Cortex of kidney (tissue), 1 donor: Measurements from ENCODE around the gene EPHA2.
A peak's percentile ranks its signal among the peaks of the same experiment; 100 is the strongest.

Experiments
- DNase-seq: peaks from one replicate; lab custom pipeline; 2025; lab: John Stamatoyannopoulos, UW

EPHA2 gene

GRCh38 chr1:16149702-16150488 lies 6.0 kb downstream of the EPHA2 start:
- DNase-seq = no peak

GRCh38 chr1:16149146-16149545 lies 6.7 kb downstream of the EPHA2 start:
- no peak for DNase-seq

DNA sequence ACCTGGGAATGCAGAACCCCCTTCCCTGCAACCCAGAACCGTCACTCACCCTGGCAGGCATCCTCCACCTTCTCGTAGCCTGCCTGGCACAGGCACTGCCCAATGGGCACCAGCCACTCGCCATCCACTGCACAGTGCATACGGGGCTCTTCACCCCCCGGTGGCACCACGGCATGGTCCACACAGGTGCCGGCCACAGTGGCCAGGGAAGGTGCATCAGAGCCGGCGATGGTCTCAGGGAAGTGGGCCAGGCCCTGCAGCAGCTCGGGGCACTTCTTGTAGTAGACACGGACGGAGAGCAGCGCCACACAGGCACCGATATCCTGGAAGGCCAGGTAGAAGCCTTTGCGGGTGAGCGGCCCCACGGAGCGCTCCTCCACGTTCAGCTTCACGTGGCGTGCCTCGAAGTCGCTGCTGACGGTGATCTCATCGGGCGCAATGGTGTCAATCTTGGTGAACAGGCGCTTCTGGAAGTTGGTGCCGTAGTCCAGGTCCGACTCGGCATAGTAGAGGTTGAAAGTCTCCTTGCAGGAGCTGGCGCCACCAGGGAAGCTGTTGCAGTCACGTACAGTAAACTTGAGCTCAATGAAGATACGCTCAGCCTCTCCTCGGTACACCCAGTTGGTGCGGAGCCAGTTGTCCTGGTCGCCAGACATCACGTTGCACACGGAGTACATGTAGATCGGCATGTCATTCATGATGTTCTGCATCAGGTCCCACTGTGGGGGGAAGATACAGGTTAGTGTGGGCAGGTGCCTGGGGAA lies 7.4 kb downstream of the EPHA2 start:
- DNase-seq = no peak

DNA sequence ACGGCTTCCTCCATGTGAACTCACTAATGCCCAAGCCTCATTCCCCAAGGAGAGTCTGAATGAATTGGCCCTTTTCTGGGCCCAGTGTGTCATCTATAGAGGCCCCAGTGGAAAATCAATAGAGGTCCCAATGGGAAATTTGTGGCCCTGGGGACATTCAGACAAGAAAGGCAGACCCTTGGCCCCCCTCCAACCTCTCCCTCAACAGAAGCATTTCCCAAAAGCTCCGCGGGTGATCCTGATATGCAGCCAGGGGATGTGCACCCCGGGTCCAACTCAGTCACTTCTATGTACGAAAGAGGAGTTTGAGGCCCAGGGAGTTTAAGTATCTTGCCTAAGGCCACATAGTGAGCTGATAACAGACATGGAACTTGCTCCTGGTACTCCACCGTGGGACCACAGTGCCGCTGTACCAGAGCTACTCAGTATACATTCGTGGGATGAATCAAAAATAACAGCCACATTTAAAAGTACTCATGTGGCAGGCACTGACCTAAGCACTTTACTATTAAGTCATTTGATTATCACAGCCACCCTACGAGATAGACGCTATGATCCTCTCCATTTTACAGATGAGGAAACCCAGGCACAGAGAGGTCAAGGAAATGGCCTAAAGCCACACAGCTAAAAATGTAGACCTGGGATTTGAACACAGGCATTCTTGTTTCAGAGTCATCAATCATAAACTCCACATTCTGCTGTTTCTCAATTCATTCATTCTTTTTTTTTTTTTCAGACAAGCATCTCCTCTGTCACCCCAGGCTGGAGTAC lies 8.5 kb downstream of the EPHA2 start:
- DNase-seq = no peak

DNA sequence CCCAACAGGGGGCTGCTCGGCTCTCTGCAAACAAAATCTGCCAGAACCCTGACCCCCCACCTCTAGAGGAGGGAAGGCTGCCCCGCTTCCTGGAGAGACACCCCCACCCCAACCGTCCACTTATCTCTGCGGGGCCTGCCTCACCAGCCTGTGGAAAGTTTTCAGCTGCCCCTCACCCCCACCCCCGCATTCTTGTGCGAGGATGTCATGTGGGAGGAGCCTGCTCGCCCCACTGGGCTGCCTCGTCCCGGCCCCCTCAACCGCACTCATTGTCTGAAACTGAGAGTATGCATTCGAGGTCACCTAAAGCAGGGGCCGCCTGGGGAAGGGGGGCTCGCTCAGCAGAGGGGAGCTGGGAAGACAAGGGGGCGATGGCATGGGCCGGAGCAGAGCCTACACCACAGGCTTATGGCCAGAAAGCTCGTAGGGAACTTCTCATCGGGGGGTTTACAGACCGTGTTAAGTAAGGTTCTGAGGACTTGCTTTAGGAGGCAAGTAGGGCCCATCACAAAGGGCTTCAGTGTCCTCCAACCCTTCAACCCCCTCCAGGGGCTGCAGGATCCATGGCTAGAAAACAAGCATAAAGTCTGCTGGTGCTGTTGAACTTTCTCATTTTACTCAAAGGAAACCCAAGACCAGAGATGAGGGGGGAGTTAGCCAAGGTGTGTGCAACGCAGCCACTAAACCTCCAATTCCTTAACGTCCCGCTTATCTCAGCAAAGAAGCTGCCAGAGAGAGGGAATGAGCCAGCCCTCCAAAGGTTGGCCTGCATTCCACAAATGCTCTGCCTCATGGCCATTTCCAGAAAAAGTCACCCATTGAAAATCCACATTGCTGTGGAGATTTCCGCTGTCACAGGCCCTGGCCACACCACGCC lies 9.4 kb downstream of the EPHA2 start:
- no peak for DNase-seq

DNA sequence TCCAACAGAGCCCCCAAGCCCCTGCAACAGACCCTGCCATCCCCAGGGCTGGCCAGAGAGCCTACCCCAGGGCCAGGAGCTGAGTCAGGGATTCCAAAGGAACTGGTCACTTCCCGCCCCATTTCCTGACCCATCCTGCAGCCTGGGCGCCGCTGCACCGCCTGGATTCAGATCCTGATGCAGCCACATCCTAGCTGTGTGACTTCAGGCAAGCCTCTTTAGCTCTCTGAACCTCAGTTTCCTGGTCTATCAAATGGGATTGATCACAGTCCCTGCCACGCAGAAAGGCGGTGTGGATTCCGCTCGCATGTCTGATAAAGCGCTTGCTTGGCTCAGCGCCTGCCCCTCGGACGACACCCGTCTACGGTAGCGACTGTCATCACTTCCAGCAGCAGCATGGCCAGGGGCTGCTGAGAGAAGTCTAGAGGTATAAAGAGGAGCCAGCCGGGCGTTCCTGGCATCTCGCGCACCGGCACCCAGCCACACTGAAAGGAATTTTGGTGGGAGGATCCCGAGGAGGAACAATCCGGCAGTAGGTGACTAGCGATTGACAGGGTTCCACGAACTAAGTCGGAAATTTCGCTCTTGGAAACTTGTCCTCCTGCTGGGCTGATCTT lies 10.1 kb downstream of the EPHA2 start:
- DNase-seq = no peak

DNA sequence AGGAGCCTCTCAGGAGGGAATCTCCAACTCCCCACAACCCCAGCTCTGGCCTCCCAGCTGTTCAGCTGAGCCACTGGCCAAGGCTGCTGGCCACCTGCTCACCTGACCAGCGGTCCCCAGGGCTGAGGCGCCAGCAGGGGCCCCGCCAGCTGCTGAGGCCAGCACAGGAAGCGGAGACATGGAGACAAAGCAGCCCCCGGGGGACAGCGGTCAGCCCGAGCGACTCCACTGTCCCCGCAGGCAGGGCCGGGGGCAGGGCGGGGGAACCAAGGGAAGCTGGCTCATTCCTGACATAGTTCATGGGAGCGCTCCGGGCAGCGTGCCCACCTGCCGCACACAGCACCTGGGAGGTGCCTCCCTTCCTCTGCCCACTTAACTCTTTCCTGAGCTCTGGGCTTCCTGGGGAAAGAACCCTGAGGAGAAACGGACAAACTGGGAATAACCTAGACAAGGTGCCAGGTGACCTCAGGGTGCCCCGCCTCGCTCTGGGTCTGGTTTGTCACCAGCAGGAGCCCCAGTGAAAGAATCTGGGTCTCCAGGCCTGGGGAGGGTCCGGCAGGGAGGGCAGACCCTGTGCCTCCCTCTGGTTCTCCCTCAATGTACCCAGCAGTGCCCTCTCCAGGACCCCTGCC lies 10.7 kb downstream of the EPHA2 start:
- DNase-seq = peak; percentile 43

- no peak for DNase-seq
These were observed 11.4 kb downstream of the EPHA2 start for GRCh38 chr1:16144325-16145029.

DNA sequence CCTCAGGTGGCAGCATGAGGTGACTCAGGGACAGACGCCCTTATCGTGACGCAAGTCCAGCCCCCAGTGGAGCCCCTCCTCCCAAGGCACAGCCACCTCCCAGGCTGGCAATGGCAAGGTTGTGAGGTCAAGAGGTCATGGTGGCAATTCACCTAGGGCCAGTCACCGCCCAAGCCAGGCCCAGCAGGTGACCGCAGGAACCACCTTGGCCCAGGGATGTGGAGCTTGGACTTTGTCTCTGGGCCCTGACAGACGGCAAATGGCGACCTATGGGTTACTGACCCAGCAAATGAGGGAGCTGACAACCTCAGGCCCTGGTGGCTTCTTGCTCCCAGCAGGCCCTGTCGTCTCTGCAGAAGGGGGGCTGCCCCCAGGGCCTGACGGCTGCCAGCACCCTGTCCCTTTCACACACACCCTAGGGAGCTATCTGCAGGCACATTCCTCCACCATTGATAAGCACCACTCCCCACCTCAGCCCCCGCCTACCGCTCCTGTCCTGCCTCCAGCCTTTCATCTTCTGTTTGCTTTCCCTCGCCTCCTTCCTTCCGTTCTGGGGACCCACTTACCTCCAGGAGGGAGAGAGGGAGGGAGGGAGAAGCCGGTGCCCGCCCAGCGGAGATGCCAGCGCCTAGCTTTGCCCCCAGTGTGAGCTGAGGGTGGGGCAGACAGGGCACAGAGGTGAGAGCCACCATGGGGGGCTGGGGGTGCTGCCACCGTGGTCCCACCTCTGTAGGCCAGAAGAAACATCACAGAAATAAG lies 12.1 kb downstream of the EPHA2 start:
- DNase-seq = no peak

- DNase-seq = no peak
These were observed 12.8 kb downstream of the EPHA2 start for GRCh38 chr1:16143005-16143565.

GRCh38 chr1:16142383-16142995 lies 13.4 kb downstream of the EPHA2 start:
- no peak for DNase-seq

DNA sequence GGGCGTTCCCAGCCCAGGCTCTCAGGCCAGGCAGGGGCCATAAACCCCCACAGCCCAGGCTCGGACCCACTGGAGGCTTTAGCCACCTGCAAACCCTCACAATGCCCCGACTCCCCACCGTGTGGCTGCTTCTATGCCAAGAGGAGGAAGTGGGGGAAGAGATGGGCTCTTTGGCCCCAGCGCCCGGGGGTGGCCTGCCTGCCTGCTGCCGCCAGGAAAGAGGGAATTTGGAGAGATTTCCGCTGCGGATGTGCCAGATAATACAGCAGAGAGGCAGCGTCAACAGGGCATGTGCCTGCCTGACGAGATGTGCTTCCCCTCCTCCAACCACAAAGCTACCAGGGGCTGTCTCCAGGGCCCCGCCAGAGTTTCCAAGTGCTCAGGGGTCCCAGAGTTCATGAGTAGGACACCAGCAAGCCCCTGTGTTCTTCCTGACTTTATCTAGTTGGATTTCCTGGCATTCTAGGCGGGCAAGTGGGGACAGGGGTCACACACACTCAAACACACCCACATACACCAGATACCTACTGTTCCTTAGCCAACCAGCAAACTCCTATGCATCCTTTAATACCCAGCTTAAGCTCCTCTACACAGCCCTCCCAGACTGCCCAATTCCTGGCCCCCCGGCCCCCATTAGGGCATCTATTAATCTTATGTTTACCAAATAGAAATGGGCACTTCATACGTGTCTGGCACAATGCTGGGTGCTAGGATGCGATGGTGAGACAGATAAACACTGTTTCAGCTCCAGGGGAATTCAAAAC lies 14.1 kb downstream of the EPHA2 start:
- DNase-seq = no peak

DNA sequence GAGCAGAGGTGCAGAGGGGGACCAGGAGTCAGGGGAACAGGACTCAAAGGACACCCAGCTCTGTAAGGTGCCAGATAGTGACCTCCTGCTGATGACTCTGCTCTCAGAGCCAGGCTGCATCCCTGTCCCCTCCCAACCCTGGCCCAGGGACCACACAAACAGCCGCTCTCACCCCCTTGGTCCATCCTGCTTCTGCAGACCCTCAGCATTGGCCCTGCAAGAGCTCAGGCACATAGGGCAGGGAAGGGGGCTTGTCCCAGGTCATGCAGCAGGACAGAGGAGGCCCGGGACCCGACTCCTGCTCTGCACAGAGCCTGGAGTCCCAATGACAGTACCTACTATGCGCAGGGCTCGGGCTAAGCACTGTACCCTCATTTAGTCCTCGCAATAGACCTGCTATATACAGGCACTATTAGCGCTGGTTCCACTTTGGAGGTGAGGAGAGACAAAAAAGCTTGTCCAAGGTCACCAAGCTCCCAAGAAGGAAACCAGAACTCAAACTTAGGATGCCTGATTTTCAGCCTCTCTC lies 15.7 kb downstream of the EPHA2 start:
- DNase-seq = no peak

- no peak for DNase-seq
These were observed 16.4 kb downstream of the EPHA2 start for GRCh38 chr1:16139473-16139962.

GRCh38 chr1:16138772-16139221 lies 17.1 kb downstream of the EPHA2 start:
- no peak for DNase-seq

DNA sequence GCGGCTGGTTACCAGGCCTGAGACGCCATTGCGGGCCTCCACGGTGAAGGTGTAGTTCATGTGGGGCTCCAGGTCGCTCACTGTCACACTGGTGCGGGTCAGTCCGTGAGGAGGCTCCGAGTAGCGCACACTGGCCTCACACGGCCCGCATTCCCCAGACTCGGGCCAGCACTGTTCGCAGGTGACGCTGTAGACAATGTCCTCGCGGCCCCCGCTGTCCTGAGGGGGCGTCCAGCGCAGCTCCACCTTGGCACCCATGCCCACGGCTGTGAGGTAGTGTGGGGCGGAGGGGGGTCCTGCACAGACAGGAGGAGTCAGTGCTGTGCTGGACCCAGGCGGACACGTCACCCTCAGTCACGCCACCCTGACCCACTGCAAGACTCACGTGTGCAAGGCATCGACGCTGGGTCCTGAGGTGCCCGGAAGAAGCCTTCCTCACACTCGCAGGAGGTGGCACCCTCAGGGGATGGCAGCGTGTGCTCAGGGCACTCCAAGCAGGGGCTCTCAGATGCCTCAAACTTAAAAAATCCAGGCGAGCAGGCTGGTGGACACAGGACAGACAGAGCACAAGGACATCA lies 17.9 kb downstream of the EPHA2 start:
- DNase-seq = no peak

GRCh38 chr1:16135501-16135900 lies 20.4 kb downstream of the EPHA2 start:
- no peak for DNase-seq
